Endothelial cell of umbilical vein (primary cell): ENCODE data around the gene ANKS1B. TPM values are rescaled to one million over a fixed set of nuclear protein-coding genes. Genes with fewer than 3 reads are reported as not detected.

Experiments used
- BruUV-seq: library from RNA; stranded (reverse); fragments of 400-500 nt; replicated peaks from 2 replicates; lab custom pipeline; 2021; lab: Mats Ljungman, UMichigan
- CTCF ChIA-PET: fragments of 300-600, 350-600 bp; sonication (Branson Sonifier 250); formaldehyde crosslinking; loops from one replicate; lab custom pipeline; 2021; ENCODE audit warnings: antibody characterized with exemption, inconsistent platforms; lab: Charles Lee
- POLR2A ChIA-PET: fragments of 300-600, 350-600 bp; sonication (Branson Sonifier 250); formaldehyde crosslinking; loops from one replicate; lab custom pipeline; 2021; ENCODE audit warnings: antibody characterized with exemption, inconsistent platforms; lab: Charles Lee
- DNase-seq: peaks from one replicate; pipeline ENCODE4 v3.0.0-alpha.2; 2011; ENCODE audit warnings: low read depth, low spot score
- FAIRE-seq: peaks from 2 replicates; lab custom pipeline; 2011; peaks lifted over from hg19 to GRCh38; lab: Jason Lieb, UNC
- H2AFZ ChIP-seq: 2 replicates; pipeline ENCODE4 v1.6.0; 2012; ENCODE audit warnings: low read depth, low read length, control low read depth, inconsistent platforms
- H3K27ac ChIP-seq: 2 replicates; pipeline ENCODE4 v1.5.1; 2011; ENCODE audit warnings: low read depth, mild to moderate bottlenecking, control low read depth, low read length, moderate library complexity; ENCODE audit not compliant: insufficient read depth
- H3K27me3 ChIP-seq, 2 experiments: 2 replicates each; pipeline versions ENCODE4 v1.6.0 to v1.6.1; 2011; ENCODE audit warnings: low read length in 2 of 2, mixed read lengths in 1 of 2; ENCODE audit not compliant: control insufficient read depth in 2 of 2, insufficient read depth in 2 of 2
- H3K36me3 ChIP-seq, 2 experiments: 2 replicates in 1 of 2; 3 replicates in 1 of 2; pipeline ENCODE4 v1.5.1; 2011; ENCODE audit warnings: low read length in 2 of 2, mild to moderate bottlenecking in 1 of 2, moderate library complexity in 1 of 2; ENCODE audit not compliant: control insufficient read depth in 2 of 2, insufficient read depth in 2 of 2; ENCODE audit errors: extremely low read depth in 1 of 2
- H3K4me1 ChIP-seq: 3 replicates; pipeline ENCODE4 v1.5.1; 2011; ENCODE audit warnings: mild to moderate bottlenecking, low read length; ENCODE audit not compliant: control insufficient read depth, insufficient read depth; ENCODE audit errors: extremely low read depth
- H3K4me2 ChIP-seq: 2 replicates; pipeline ENCODE4 v1.6.1; 2011; ENCODE audit warnings: low read length, control low read depth, mixed read lengths; ENCODE audit not compliant: insufficient read depth
- H3K4me3 ChIP-seq, 3 experiments: fragments of 200-600 bp in 1 of 3; sonication (generic), shearing (Covaris generic) in 1 of 3; replicated peaks in 1 of 3; 2 replicates each; pipeline ENCODE4 v1.5.1; 2011 to 2016; ENCODE audit warnings: control low read depth in 3 of 3, low read length in 3 of 3, mild to moderate bottlenecking in 2 of 3, inconsistent platforms in 1 of 3, low read depth in 1 of 3, moderate library complexity in 1 of 3; ENCODE audit not compliant: insufficient read depth in 1 of 3
- H3K79me2 ChIP-seq: 2 replicates; pipeline ENCODE4 v1.6.0; 2012; ENCODE audit warnings: low read length, inconsistent platforms; ENCODE audit not compliant: control insufficient read depth, insufficient read depth
- H3K9ac ChIP-seq: replicated peaks from 2 replicates; pipeline ENCODE3; 2011; ENCODE audit warnings: low read length, control low read depth; ENCODE audit not compliant: insufficient read depth; ENCODE audit errors: extremely low read depth
- H3K9me1 ChIP-seq: replicated peaks from 3 replicates; pipeline ENCODE4 v1.6.0; 2011; ENCODE audit warnings: mild to moderate bottlenecking, low read length; ENCODE audit not compliant: control insufficient read depth, insufficient read depth; ENCODE audit errors: extremely low read depth
- H3K9me3 ChIP-seq: replicated peaks from 2 replicates; pipeline ENCODE4 v1.5.1; 2012; ENCODE audit warnings: low read length, inconsistent platforms; ENCODE audit not compliant: control insufficient read depth, insufficient read depth
- H4K20me1 ChIP-seq: replicated peaks from 2 replicates; pipeline ENCODE3; 2011; ENCODE audit warnings: mild to moderate bottlenecking, low read length; ENCODE audit not compliant: control insufficient read depth, insufficient read depth; ENCODE audit errors: extremely low read depth
- EZH2 ChIP-seq: IDR thresholded peaks from 2 replicates; pipeline ENCODE4 v1.6.1; 2012; ENCODE audit warnings: borderline replicate concordance, low read depth, mild to moderate bottlenecking, moderate library complexity, low read length, inconsistent platforms; ENCODE audit not compliant: severe bottlenecking
- FOS ChIP-seq: IDR thresholded peaks from 2 replicates; pipeline ENCODE4 v1.6.1; 2011; ENCODE audit warnings: mild to moderate bottlenecking, low read length, moderate library complexity, borderline replicate concordance; ENCODE audit not compliant: insufficient read depth
- GATA2 ChIP-seq: IDR thresholded peaks from 2 replicates; pipeline ENCODE4 v1.7.0; 2011; ENCODE audit warnings: low read depth, mild to moderate bottlenecking, moderate library complexity, mixed read lengths, low read length; ENCODE audit not compliant: insufficient read length, insufficient read depth
- MAX ChIP-seq: IDR thresholded peaks from 2 replicates; pipeline ENCODE4 v1.6.1; 2011; ENCODE audit not compliant: insufficient read depth, insufficient read length
- MYC ChIP-seq: IDR thresholded peaks from one replicate; pipeline ENCODE4 v1.6.1; 2011; ENCODE audit warnings: mild to moderate bottlenecking, low read depth, low read length
- POLR2AphosphoS5 ChIP-seq: IDR thresholded peaks from 2 replicates; pipeline ENCODE4 v1.6.1; 2012; ENCODE audit warnings: low read depth, mild to moderate bottlenecking, control low read depth, low read length, moderate library complexity; ENCODE audit not compliant: insufficient read depth
- dilution Hi-C: fragments of 300-500 bp; cut with MboI; formaldehyde crosslinking; loops from one replicate; pipeline ENCODE4 v1.15.0; 2019; ENCODE audit warnings: low sequenced_read_pairs; ENCODE audit not compliant: extremely low pct_ligation_motif_present
- intact Hi-C: fragments of 100-400 bp; cut with micrococcal nuclease; formaldehyde crosslinking; loops from one replicate; pipeline ENCODE4 v1.10.0; 2022
- polyA plus RNA-seq, 4 experiments: library from polyadenylated mRNA; depleted of rRNA in 3 of 4; stranded (reverse) in 3 of 4; unstranded in 1 of 4; fragments of >200 nt; gene quantifications; 2 replicates each; pipeline versions ENCODE4 v1.2.1 to v1.2.3, GENCODE V29; 2011 to 2012; ENCODE audit warnings: missing spikeins in 1 of 4
- total RNA-seq: library from RNA; stranded (reverse); gene quantifications from 2 replicates; pipeline ENCODE4 v1.2.3, GENCODE V29; 2021

The ANKS1B gene
- total and polyA plus RNA-seq, 2 donors (not counting 3 experiments of a cell fraction or from before 2014, with no cell fraction given) = 0.15 to 0.38 TPM

GRCh38 chr12:99372257-99372920 is 612.3 kb downstream of the ANKS1B start:
- no peaks in the 10 kb centered on the region for H3K36me3 ChIP-seq
- no peaks in the 10 kb centered on the region for H3K79me2 ChIP-seq
- CTCF ChIA-PET = no interaction called here
- H3K27ac ChIP-seq = no peak overlapping the region
- no peaks in the 10 kb centered on the region for H3K27me3 ChIP-seq
- dilution Hi-C loops (no loop called here), intact Hi-C loops (no loop called here)
- H2AFZ ChIP-seq = no peak overlapping the region
- H4K20me1 ChIP-seq = no peaks in the 10 kb centered on the region
- no peak overlapping the region for H3K9ac ChIP-seq
- H3K4me1 ChIP-seq = no peaks in the 10 kb centered on the region
- DNase-seq (no peak), FAIRE-seq (no peak)
- H3K9me1 ChIP-seq = no peaks in the 10 kb centered on the region
- no peak for TF ChIP-seq POLR2AphosphoS5
- no peak for TF ChIP-seq GATA2
- no peak overlapping the region for H3K4me2 ChIP-seq
- no TSS peak for BruUV-seq
- peaks cover 4% of the 10 kb centered on the region for H3K9me3 ChIP-seq
- no peak overlapping the region for H3K4me3 ChIP-seq
- POLR2A ChIA-PET = no interaction called here

GRCh38 chr12:99370421-99371138 is 614.2 kb downstream of the ANKS1B start:
- POLR2A ChIA-PET = no interaction called here
- no peak for FAIRE-seq
- dilution Hi-C loops = no loop called here

More at GRCh38 chr12:99370421-99371138, 614.2 kb downstream of the ANKS1B start:
- Histone ChIP-seq H2AFZ (no peak overlapping the region), H3K9me3 (peaks cover 4% of the 10 kb centered on the region), H4K20me1 (no peaks in the 10 kb centered on the region), H3K4me1 (no peaks in the 10 kb centered on the region), H3K4me3 (no peak overlapping the region), H3K9ac (no peak overlapping the region), H3K36me3 (no peaks in the 10 kb centered on the region), H3K4me2 (no peak overlapping the region), H3K27me3 (no peaks in the 10 kb centered on the region), H3K27ac (no peak overlapping the region), H3K9me1 (no peaks in the 10 kb centered on the region), H3K79me2 (no peaks in the 10 kb centered on the region)
- TF ChIP-seq EZH2 (no peak), MAX (no peak), MYC (no peak), GATA2 (no peak), FOS (no peak)
- DNase-seq = no peak
- CTCF ChIA-PET = no interaction called here
- BruUV-seq = no TSS peak
- intact Hi-C loops = no loop called here
